NCI-H524 treated with DMSO at 0.1 percent for 48 hours (cell line): ENCODE measurements around the gene HOXC9.

ENCODE experiments used
- DNase-seq: peaks from one replicate; lab custom pipeline; 2025; lab: John Stamatoyannopoulos, UW

Gene HOXC9

GRCh38 chr12:54015018-54015931 lies 15.3 kb downstream of the HOXC9 start:
- no peak for DNase-seq

- DNase-seq = no peak
Observed at GRCh38 chr12:54016051-54016450, 16.1 kb downstream of the HOXC9 start.

GRCh38 chr12:54016478-54016964 lies 16.6 kb downstream of the HOXC9 start:
- DNase-seq = no peak

- peak; percentile 52 for DNase-seq
Observed at GRCh38 chr12:54017027-54017788, 17.2 kb downstream of the HOXC9 start.

- DNase-seq = peak; percentile 56
Observed at GRCh38 chr12:54017878-54018467, 18.0 kb downstream of the HOXC9 start.

GRCh38 chr12:54018468-54018984 lies 18.6 kb downstream of the HOXC9 start:
- DNase-seq = no peak

GRCh38 chr12:54019091-54019811 lies 19.3 kb downstream of the HOXC9 start:
- no peak for DNase-seq

GRCh38 chr12:54019924-54020590 lies 20.1 kb downstream of the HOXC9 start:
- no peak for DNase-seq

- no peak for DNase-seq
Observed at GRCh38 chr12:54020591-54021405, 20.8 kb downstream of the HOXC9 start.

GRCh38 chr12:54021432-54022013 lies 21.6 kb downstream of the HOXC9 start:
- no peak for DNase-seq

- DNase-seq = no peak
Observed at GRCh38 chr12:54022960-54023884, 23.3 kb downstream of the HOXC9 start.

- no peak for DNase-seq
Observed at GRCh38 chr12:54024127-54024526, 24.2 kb downstream of the HOXC9 start.

- no peak for DNase-seq
Observed at GRCh38 chr12:54024581-54025305, 24.8 kb downstream of the HOXC9 start.

GRCh38 chr12:54025499-54026405 lies 25.8 kb downstream of the HOXC9 start:
- no peak for DNase-seq

GRCh38 chr12:54026640-54027441 lies 26.9 kb downstream of the HOXC9 start:
- DNase-seq = no peak

GRCh38 chr12:54027442-54027786 lies 27.5 kb downstream of the HOXC9 start:
- DNase-seq = no peak
